DMS 273 (cell line): ENCODE results near the gene GRIK2.
"Not testable (repeated sequence)": the region's sequence is repeated elsewhere in the genome, so short reads cannot be mapped to it uniquely, and the experiment has no call there.

Source experiments
- DNase-seq: peaks from one replicate; lab custom pipeline; 2025; ENCODE audit not compliant: unreplicated experiment; lab: John Stamatoyannopoulos, UW

The GRIK2 gene

GRCh38 chr6:101393251-101393828 is at the start of gene GRIK2:
Gene GRIK2, plus strand, starts transcription at chr6:101393708.
- peak; percentile 87 for DNase-seq

DNA sequence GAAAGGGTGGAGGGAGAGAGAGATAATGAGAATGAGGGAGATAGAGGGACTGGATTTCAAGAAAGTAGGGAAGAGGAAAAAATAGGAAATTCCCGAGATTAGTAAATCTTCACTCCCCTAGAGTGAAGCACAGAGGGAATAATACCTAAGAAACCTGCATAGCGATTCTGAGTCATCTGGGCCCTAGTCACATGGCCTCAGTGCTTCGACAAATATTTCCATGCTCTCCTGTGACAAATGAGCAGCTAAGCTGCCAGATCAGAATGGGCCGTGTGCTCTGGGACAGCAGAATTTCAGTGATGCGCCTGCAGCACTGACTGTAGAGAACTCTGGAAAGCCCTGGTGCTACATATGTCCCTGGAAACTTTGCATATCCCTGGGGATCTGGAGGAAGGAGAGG is 48.6 kb upstream of the GRIK2 start:
- DNase-seq: no peak

GRCh38 chr6:101348816-101349215 is 44.7 kb upstream of the GRIK2 start:
- no peak for DNase-seq

GRCh38 chr6:101350631-101351030 is 42.9 kb upstream of the GRIK2 start:
- not testable (repeated sequence) for DNase-seq

- DNase-seq: no peak
These were observed 42.3 kb upstream of the GRIK2 start for GRCh38 chr6:101351173-101351572.

DNA sequence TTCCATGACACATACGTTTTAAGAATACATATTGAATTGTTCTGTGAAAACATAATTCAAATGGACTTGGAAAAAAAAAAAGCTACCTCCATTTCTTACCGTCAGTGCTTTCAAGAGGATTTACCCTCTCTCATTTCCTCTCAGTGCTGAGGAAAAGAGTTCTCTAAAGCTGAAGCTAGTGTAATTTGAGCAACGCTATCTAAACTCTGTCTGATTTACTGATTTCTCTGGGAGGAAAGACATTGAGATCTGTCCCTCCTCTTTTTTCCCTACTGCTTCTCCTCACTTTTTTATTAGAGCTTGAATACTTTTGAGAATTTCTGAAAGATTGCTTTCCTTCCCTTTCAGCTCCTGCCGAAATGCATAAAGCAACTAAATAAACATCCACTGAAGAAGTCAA is 41.2 kb upstream of the GRIK2 start:
- no peak for DNase-seq

DNA sequence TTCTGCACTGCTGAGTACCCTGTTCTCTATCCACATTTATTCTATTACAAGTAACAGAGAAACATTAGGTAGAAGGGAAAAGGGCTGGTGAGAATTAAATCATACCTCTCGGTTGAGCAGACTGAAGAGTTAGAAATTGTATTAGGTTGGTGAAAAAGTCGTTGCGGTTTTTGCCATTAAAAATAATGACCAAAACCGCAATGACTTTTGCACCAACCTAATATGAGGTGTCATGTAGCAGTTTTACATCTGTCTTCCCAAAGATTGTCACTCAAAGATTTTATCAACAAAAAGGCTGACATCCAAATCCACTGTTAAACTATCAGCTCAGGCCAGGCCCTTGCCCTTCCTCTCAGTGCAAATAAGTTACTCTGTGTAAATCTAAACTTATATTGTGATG is 28.3 kb upstream of the GRIK2 start:
- no peak for DNase-seq

GRCh38 chr6:101379926-101380325 is 13.6 kb upstream of the GRIK2 start:
- no peak for DNase-seq

DNA sequence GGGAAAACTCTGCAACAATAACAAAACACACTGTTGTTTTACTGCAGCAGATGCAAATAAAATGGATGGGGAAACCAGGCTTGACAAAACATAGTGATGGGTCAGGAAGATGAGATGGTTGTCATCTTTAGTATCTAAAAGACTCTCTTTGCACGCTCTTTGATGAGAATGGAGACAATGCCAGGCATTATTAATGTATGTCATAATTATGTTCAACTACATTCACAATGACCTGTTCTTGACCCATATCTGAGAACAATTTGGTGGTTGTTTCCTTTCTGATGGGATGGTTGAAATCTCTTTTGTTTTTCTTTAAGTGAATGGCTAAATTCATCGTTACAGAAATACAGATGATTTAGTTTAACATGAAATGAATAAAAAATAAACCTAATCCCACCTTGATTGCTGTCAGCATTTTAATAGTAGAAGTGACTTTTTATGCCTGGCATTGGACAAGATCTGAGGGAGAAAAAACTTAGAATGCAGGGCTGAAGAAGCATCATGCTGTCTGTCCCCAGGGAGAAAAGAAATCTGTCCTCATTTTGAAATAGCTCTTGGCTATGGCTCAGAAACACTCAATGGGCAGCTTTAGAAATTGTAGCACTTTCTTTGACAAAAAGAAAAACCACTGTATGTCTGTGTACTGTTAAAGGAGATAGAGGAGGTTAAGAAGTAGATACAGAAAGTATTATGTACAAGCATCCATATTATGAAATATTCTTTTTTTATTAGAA is 12.4 kb upstream of the GRIK2 start:
- DNase-seq: no peak

GRCh38 chr6:101383747-101384146 is 9.8 kb upstream of the GRIK2 start:
- not testable (repeated sequence) for DNase-seq

GRCh38 chr6:101386982-101387381 is 6.5 kb upstream of the GRIK2 start:
- DNase-seq: peak; percentile 51

DNA sequence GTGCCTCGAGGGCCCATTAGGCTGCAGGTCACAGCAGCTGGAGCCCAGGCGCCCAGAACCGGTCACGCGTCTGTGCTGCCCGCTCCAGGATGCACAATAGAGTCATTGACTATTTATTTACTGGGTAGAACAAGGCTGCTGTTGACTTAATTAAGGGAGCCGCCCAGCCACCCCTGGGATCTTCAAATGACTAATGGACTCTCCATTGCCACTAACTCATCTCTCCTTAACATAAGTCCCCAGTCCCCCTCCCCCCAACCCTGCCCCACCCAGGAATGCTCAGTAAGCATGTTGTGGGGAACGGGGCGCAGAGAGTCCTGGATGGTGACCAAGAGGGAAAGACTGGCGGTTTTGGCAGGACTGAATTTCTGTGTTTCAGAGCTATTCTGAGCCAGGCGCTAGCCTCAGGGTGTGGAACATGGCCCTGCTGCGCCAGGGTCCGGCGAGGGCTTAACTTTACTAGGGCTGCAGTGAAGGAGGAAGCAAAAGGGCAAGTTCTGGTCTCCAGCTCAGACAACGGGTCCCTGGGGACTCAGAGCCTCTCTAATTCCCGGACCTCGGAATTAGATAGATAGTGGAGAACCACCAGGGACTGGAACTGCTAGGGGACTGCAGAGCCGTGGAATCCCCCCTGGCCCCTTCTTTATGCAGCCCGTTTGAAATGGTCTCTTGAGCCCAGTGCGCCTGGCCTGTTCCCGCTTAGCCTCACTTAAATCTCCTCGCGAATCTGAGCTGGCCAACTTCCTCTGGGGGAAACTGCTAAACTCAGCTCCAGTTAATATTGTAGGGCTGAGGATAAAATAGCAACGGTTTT is 1.5 kb upstream of the GRIK2 start:
- DNase-seq: peak; percentile 5

DNA sequence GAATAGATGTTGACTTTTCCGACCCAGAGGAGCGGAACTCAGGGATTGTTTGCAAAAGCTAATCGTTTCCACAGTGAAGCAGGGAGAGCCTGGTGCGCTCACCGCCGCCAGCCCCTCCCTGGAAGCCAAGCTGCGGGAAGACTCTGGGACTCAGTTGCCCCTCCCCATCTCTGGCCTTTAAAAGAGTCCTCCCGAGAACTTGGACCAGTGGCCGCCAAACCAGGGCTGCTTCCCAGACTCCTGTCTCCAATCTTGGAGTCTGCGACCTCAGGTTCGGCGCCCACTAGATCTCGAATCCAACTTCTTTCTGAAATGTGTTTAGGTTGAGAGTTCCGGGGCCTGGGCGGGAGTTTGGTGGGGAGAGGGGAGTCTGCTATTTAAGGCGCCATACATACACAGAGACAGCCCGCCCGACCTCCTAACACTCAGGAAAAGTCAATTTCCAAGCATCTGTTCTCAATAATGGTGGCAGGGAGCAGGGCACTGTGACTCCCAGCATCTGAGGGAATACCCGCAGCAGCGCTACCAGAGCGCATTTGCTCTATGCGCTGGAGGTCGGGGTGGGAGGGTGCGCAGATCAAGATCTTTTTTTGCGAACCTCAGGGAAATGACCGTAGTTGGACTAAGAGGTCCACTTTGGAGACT is 800 bp upstream of the GRIK2 start:
- DNase-seq: no peak

GRCh38 chr6:101393829-101394251 is 332 bp downstream of the GRIK2 start:
- peak; percentile 79 for DNase-seq

DNA sequence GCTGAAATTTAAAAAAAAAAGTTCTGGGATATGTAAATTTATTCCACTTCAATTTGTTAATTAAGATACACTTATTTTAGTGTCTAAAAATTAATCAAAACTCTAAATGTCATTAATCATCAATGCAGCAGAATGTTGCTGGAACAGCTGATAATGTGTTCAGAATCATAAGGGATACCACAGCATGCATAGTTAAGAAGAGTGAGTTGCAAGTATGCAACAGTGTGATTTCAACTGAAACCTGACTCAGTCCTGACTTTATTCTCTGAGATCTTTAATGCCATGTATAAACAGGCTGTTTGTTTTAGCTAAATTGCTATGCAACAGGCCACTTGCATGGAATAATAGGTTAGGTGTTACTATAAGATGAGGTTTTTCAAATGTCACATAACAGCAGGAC is 1.4 kb downstream of the GRIK2 start:
- DNase-seq: peak; percentile 13

DNA sequence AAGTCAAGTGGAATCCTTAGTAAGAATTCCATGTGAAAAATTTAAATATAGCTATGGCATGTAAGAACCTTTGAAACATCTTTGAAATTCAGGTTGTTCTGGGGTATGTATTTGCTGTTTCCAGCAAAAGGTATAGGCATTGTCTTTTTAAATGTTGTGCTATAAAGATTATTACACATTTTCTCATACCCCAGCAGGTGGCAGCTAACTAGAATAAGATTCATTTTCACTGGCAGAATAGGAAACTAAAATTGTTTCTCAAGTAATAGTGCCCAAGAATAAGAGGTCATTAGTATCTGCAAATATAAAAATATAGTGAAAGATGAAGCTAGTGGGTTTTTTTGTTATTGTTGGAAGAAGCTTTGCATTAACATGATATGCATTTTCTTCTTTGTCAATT is 1.8 kb downstream of the GRIK2 start:
- DNase-seq: peak; percentile 53

DNA sequence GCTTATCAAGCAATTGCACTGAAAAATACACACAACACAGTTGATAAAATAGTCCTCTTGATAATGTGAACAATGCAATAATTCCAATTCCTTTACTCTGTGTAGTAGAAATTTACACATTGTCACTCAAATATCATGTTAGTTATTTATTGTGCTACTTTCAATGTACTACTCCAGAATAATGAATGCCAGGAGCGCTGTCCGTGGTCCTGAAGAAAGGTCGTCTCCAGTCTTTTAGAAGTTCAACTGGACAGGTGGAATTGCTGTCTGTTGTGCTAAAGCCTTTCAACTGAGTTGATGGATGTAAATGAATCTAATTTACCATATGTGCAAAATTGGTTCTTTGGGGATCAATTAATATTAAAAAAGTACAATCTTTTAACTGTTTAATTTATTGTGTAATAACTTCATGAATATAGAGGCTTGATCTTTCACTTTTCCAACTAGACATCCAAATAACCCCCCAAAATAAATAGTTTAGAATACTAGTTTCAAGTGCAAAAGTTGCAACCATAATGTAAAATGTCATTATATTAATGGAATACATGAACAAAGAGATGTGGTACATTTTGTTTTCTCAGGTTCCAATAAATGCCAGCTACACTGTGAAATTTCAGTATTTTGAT is 3.2 kb downstream of the GRIK2 start:
- DNase-seq: peak; percentile 74

GRCh38 chr6:101397199-101397598 is 3.7 kb downstream of the GRIK2 start:
- DNase-seq: peak; percentile 51

- no peak for DNase-seq
These were observed 5.5 kb downstream of the GRIK2 start for GRCh38 chr6:101398716-101399615.

GRCh38 chr6:101399616-101400162 is 6.2 kb downstream of the GRIK2 start:
- DNase-seq: no peak
